ENCODE data around the gene COX7B. TPM values are rescaled to one million over a fixed set of nuclear protein-coding genes. Genes with fewer than 3 reads are reported as not detected.
"Not testable (repeated sequence)": the region's sequence is repeated elsewhere in the genome, so short reads cannot be mapped to it uniquely, and the experiment has no call there.

The COX7B gene
- 201 TPM for polyA plus RNA-seq (ENCODE audit: insufficient read length)

- DNase-seq = peak; percentile 92
Observed at GRCh38 chrX:77899081-77899828, at the start of gene COX7B. Gene COX7B (plus strand): TSS chrX:77899468. CDS start chrX:77899554, 86 bp downstream.

DNA sequence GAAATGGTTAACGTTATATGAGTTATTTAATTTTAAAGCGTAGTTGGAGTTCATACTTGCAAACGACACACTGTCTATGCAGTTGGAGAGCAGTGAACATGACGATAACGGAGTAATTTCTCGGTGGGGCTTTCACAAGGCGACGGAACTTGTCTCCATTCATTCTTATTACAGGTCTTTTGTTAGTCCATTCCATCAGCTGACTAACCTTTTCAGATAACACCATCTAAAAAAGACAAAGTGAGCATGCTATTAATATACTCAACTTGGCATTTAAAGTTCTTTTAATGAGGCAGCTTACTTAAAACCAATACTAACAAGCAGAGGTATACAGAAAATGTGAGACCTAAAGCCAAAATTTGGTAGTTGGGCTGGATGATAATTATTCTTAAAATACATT, 23.9 kb upstream of the COX7B start:
- DNase-seq = no peak

DNA sequence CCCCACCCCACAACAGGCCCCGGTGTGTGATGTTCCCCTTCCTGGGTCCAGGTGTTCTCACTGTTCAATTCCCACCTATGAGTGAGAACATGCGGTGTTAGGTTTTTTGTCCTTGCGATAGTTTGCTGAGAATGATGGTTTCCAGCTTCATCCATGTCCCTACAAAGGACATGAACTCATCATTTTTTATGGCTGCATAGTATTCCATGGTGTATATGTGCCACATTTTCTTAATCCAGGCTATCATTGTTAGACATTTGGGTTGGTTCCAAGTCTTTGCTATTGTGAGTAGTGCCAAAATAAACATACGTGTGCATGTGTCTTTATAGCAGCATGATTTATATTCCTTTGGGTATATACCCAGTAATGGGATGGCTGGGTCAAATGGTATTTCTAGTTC, 17.9 kb upstream of the COX7B start:
- DNase-seq = not testable (repeated sequence)

DNA sequence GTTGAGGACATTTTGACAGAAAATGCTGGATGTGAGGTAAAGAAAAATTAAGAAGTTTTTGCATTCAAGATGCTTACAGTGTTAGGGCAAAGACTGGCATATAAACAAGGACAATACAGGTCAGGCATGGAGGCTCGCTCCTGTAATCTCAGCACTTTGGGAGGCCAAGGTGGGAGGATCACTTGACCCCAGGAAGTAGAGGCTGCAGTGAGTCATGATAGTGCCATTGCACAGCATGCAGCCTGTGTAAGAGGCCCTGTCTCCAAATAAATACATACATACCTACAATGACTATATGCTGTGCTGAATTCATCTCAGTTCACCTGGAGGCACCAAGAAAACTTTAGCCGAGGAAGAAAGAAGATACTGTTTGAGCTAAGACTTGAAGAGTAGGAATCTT, 6.4 kb upstream of the COX7B start:
- DNase-seq = no peak

DNA sequence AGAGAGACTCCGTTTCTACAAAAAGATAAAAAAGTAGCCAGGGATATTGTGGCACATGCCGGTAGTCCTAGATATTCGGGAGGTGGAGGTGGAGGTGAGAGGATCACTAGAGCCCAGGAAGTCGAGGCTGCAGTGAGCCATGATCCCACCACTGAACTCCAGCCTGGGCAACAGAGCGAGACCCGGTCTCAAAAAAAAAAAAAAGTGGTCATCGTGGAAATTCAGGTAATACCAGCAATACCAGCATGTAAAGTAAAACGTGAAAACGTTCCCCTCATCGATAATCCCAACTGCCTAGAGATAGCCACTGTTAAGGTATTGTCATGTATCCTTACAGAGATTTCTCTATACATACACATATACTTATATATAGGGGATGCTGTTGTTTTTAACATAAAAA, 5.6 kb upstream of the COX7B start:
- DNase-seq = no peak

- DNase-seq = peak; percentile 94
Observed at GRCh38 chrX:77894921-77895886, 4.1 kb upstream of the COX7B start, which contains the start of gene MAGT1. Gene MAGT1 (minus strand): TSS chrX:77895435. CDS start chrX:77895410, 25 bp downstream.

GRCh38 chrX:77900688-77901087, 1.4 kb downstream of the COX7B start:
- no peak for DNase-seq

DNA sequence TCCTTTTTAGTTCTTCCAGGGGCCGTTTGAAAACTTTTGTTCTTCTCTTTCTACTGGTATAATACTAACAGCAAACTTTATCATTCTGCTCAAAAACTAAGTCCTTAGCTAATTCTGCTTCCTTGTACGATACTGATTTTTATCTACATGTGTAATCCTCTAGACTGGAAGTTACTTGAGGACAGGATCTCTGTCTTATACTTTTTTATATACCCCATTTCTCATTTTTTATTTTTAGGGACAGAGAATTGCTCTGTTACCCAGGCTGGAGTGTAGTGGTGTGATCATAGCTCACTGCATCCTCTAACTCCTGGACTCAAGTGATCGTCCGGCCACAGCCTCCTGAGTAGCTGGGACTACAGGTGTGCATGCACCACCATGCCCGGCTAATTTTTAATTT, 2.2 kb downstream of the COX7B start:
- no peak for DNase-seq

GRCh38 chrX:77910108-77910840, 11.0 kb downstream of the COX7B start, which contains the start of gene ATP7A:
Gene ATP7A (plus strand): TSS chrX:77910693. CDS start chrX:77971642, 60,949 bp downstream.
- DNase-seq = peak; percentile 82

DNA sequence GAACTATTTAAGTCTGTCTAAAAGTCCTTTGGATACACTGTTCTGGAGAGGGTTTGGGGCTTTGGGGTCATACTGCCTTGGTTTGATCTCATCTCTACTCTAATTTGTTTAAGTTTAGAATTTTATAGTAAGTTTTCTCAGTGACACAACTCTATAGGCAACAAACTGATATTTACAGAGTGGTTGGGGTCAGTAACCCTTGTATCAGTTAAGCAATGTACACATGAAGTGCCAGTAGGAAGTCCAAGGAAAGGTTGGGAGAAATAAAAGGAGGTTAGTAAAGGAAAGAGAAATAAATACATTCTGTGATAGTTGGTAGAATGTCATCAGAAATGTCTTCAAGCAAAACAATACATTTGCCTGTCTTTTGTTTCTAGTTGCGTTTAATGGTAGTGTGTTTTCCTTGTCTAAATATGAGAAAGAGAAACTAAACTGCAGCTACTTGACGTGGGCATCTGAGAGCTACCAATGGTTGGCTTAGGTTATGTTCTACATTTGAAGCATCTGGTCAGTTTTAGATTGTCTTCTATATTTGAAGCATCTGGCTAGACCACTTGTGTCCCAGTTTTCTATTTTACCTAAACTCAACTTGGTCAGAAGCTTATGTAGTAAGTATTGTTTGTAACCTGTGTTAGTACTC, 18.1 kb downstream of the COX7B start:
- no peak for DNase-seq

GRCh38 chrX:77918568-77918967, 19.3 kb downstream of the COX7B start:
- DNase-seq = no peak

DNA sequence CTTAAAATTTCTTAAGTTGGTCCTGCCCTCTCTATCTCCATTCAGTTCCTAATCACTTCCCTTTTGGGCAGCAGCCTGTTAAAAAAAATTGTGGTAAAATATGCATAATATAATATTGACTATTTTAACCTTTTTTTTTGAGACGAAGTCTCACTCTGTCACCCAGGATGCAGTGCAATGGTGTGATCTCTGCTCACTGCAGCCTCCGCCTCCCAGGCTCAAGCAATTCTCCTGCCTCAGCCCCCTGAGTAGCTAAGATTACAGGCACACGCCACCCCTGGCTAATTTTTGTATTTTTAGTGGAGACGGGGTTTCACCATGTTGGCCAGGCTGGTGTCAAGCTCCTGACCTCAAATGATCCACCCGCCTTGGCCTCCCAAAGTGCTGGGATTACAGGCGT, 20.1 kb downstream of the COX7B start:
- not testable (repeated sequence) for DNase-seq

GRCh38 chrX:77922787-77923186, 23.5 kb downstream of the COX7B start:
- no peak for DNase-seq

DNA sequence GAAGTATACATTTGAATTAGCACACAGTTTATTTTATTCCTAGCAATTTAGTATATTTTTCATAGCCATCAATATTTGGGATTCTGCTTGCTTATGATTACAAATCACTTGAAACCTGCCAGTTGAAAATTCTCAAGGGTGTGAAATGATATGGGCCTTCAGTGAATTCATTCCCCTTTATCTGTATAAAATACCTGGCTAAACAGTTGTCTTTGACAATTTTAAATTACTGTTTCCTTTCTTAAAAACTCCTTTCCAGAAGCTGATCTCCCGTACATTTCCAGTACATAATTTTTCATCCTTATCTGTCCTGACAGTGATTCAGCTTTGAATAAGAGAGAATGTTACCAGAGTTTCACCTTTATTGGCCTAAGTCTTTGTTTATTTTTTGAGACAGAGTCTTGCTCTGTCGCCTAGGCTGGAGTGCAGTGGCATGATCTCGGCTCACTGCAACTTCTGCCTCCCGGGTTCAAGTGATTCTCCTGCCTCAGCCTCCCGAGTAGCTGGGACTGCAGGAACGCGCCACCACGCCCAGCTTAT, 25.1 kb downstream of the COX7B start:
- no peak for DNase-seq

- DNase-seq = no peak
Observed at GRCh38 chrX:77925764-77926163, 26.5 kb downstream of the COX7B start.

GRCh38 chrX:77930581-77930980, 31.3 kb downstream of the COX7B start:
- DNase-seq = no peak

- no peak for DNase-seq
Observed at GRCh38 chrX:77935886-77936285, 36.6 kb downstream of the COX7B start.

GRCh38 chrX:77936299-77936698, 37.0 kb downstream of the COX7B start:
- DNase-seq = no peak

- no peak for DNase-seq
Observed at GRCh38 chrX:77937291-77937690, 38.0 kb downstream of the COX7B start.

- no peak for DNase-seq
Observed at GRCh38 chrX:77938083-77938680, 38.9 kb downstream of the COX7B start.

GRCh38 chrX:77945031-77945430, 45.8 kb downstream of the COX7B start:
- DNase-seq = not testable (repeated sequence)

All from hindlimb muscle (tissue), 1 donor.